Measurements from ENCODE around the gene EFCAB9.
"Not testable (repeated sequence)": the region's sequence is repeated elsewhere in the genome, so short reads cannot be mapped to it uniquely, and the experiment has no call there.

The EFCAB9 gene

GRCh38 chr5:172151661-172152210, 42.2 kb upstream of the EFCAB9 start:
- no peaks in the 10 kb centered on the region for H3K79me2 ChIP-seq (ENCODE audit: control insufficient read depth, insufficient read depth, low read length, unreplicated experiment)
- H3K4me1 ChIP-seq (ENCODE audit: control insufficient read depth, insufficient read depth, low read length, unreplicated experiment) = no peaks in the 10 kb centered on the region
- no peaks in the 10 kb centered on the region for H3K27me3 ChIP-seq (ENCODE audit: insufficient read depth, low read length)
- H2AFZ ChIP-seq (ENCODE audit: low read length, unreplicated experiment) = no peak overlapping the region
- H3K36me3 ChIP-seq (ENCODE audit: insufficient read depth, low read length) = peaks cover 5% of the 10 kb centered on the region; the same call in 1 of the 2 replicates
- H3K27ac ChIP-seq (ENCODE audit: low read depth, low read length) = no peak overlapping the region
- H3K4me3 ChIP-seq (ENCODE audit: low read depth, low read length) = no peak overlapping the region

- Histone ChIP-seq H3K4me3 (ENCODE audit: low read depth, low read length) (no peak overlapping the region), H3K27ac (ENCODE audit: low read depth, low read length) (no peak overlapping the region), H3K79me2 (ENCODE audit: control insufficient read depth, insufficient read depth, low read length, unreplicated experiment) (peaks cover 2% of the 10 kb centered on the region), H2AFZ (ENCODE audit: low read length, unreplicated experiment) (no peak overlapping the region), H3K27me3 (ENCODE audit: insufficient read depth, low read length) (no peaks in the 10 kb centered on the region), H3K36me3 (ENCODE audit: insufficient read depth, low read length) (peaks cover 5% of the 10 kb centered on the region; the same call in 1 of the 2 replicates), H3K4me1 (ENCODE audit: control insufficient read depth, insufficient read depth, low read length, unreplicated experiment) (no peaks in the 10 kb centered on the region)
Observed at GRCh38 chr5:172153695-172154094, 40.3 kb upstream of the EFCAB9 start.

DNA sequence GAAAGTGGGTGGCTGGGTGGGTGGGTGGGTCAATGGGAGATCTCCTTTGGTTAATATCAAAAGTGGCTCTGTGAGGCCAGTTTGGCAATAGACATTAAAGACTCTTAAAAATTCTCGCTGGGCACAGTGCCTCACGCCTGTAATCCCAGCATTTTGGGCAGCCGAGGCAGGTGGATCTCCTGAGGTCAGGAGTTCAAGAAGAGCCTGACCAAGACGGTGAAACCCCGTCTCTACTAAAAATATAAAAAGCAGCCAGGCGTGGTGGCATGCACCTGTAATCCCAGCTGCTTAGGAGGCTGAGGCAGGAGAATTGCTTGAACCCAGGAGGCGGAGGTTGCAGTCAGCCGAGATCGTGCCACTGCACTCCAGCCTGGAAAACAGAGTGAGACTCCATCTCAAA, 38.9 kb upstream of the EFCAB9 start:
- H3K79me2 ChIP-seq (ENCODE audit: control insufficient read depth, insufficient read depth, low read length, unreplicated experiment); H3K4me1 ChIP-seq (ENCODE audit: control insufficient read depth, insufficient read depth, low read length, unreplicated experiment); H3K27ac ChIP-seq (ENCODE audit: low read depth, low read length); H3K27me3 ChIP-seq (ENCODE audit: insufficient read depth, low read length); H2AFZ ChIP-seq (ENCODE audit: low read length, unreplicated experiment); H3K4me3 ChIP-seq (ENCODE audit: low read depth, low read length); H3K36me3 ChIP-seq (ENCODE audit: insufficient read depth, low read length): not testable (repeated sequence)

DNA sequence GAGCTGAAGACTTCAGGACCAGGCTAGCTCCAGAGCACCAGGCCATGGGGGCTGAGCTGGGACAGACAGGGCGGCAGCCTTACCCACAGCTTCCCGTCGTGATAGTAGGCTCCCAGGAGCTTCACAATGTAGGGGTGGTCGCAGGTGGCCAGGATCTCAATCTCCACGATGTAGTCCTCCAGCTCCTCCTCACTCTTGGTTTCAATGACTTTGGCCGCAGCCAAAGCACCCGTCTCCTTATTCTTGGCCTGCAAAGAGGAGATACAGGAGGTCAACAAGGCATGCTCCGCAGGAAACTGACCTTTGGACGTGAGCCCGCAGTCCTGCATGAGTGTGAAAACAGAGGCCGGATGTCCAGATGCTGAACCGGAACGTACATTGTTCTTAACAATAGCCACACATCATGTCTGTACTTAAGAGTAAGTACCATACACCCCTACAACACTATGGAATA, 37.4 kb upstream of the EFCAB9 start:
- no peaks in the 10 kb centered on the region for H3K27me3 ChIP-seq (ENCODE audit: insufficient read depth, low read length)
- no peak overlapping the region for H3K27ac ChIP-seq (ENCODE audit: low read depth, low read length)
- peaks cover 11% of the 10 kb centered on the region for H3K79me2 ChIP-seq (ENCODE audit: control insufficient read depth, insufficient read depth, low read length, unreplicated experiment)
- no peak overlapping the region for H2AFZ ChIP-seq (ENCODE audit: low read length, unreplicated experiment)
- H3K4me1 ChIP-seq (ENCODE audit: control insufficient read depth, insufficient read depth, low read length, unreplicated experiment) = no peaks in the 10 kb centered on the region
- no peak overlapping the region for H3K4me3 ChIP-seq (ENCODE audit: low read depth, low read length)
- H3K36me3 ChIP-seq (ENCODE audit: insufficient read depth, low read length) = peaks cover 5% of the 10 kb centered on the region; the same call in 1 of the 2 replicates

- H3K4me3 ChIP-seq (ENCODE audit: low read depth, low read length) = no peak overlapping the region
- H2AFZ ChIP-seq (ENCODE audit: low read length, unreplicated experiment) = no peak overlapping the region
- H3K4me1 ChIP-seq (ENCODE audit: control insufficient read depth, insufficient read depth, low read length, unreplicated experiment) = no peaks in the 10 kb centered on the region
- no peak overlapping the region for H3K27ac ChIP-seq (ENCODE audit: low read depth, low read length)
- H3K27me3 ChIP-seq (ENCODE audit: insufficient read depth, low read length) = no peaks in the 10 kb centered on the region
- peaks cover 24% of the 10 kb centered on the region for H3K79me2 ChIP-seq (ENCODE audit: control insufficient read depth, insufficient read depth, low read length, unreplicated experiment)
- H3K36me3 ChIP-seq (ENCODE audit: insufficient read depth, low read length) = peaks cover 5% of the 10 kb centered on the region; the same call in 1 of the 2 replicates
Observed at GRCh38 chr5:172159016-172159415, 35.0 kb upstream of the EFCAB9 start.

- Histone ChIP-seq H3K36me3 (ENCODE audit: insufficient read depth, low read length) (no peaks in the 10 kb centered on the region; the same call in 1 of the 2 replicates), H3K79me2 (ENCODE audit: control insufficient read depth, insufficient read depth, low read length, unreplicated experiment) (peaks cover 24% of the 10 kb centered on the region), H3K4me3 (ENCODE audit: low read depth, low read length) (no peak overlapping the region), H3K27ac (ENCODE audit: low read depth, low read length) (no peak overlapping the region), H2AFZ (ENCODE audit: low read length, unreplicated experiment) (no peak overlapping the region), H3K27me3 (ENCODE audit: insufficient read depth, low read length) (no peaks in the 10 kb centered on the region), H3K4me1 (ENCODE audit: control insufficient read depth, insufficient read depth, low read length, unreplicated experiment) (peaks cover 12% of the 10 kb centered on the region)
Observed at GRCh38 chr5:172160506-172160905, 33.5 kb upstream of the EFCAB9 start.

DNA sequence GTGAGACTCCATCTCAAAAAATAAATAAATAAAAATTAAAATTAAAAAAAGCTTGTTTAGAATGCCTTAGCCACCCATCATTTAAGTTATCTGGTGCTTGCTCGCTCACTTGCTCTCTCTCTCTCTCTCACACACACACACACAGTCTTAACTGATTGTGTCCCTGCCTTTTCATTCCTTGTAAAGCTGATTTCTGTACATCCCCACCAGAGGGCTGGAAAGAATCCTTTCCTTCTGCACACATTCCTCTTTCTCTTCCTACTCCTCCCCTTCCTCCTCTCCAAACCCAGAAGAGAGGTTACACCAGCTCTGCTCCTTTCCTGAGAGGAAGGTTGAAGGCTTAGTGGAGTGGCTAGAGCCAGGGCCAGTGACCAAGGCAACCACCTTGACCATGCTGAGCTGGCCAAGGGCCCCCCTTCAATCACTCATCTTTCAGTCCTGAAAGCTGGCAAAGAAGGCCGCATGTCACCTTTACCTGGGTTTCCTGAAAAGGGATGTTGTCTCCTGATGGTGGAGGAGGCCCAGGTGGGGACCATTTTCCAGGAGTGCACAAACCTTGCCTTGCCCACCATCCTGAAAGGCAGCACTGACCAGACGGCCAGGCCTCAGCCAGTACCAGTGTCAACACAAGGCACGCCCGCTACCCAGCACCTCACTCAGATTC, 31.5 kb upstream of the EFCAB9 start:
- H3K4me3 ChIP-seq (ENCODE audit: low read depth, low read length) = no peak overlapping the region
- no peak overlapping the region for H3K27ac ChIP-seq (ENCODE audit: low read depth, low read length)
- H2AFZ ChIP-seq (ENCODE audit: low read length, unreplicated experiment) = no peak overlapping the region
- H3K79me2 ChIP-seq (ENCODE audit: control insufficient read depth, insufficient read depth, low read length, unreplicated experiment) = peaks cover 30% of the 10 kb centered on the region
- H3K36me3 ChIP-seq (ENCODE audit: insufficient read depth, low read length) = no peaks in the 10 kb centered on the region
- H3K4me1 ChIP-seq (ENCODE audit: control insufficient read depth, insufficient read depth, low read length, unreplicated experiment) = peaks cover 12% of the 10 kb centered on the region
- H3K27me3 ChIP-seq (ENCODE audit: insufficient read depth, low read length) = no peaks in the 10 kb centered on the region

DNA sequence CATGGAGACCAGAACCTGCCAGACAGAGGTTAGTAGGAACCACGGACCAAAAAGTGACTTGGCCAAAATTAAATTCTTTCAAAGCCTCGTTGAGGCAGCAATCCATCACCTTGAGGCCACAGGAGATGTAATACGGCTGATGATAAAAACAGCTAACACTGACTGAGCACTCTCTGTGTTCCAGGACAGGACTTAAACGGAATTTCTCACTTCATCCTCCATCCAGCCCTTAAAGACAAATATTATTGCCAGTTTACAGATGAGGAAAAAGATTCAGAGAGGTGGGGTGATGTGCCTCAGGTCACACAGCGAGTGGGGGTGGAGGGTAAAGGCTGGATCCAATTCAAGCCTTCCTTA, 31.0 kb upstream of the EFCAB9 start:
- Histone ChIP-seq H3K27me3 (ENCODE audit: insufficient read depth, low read length) (no peaks in the 10 kb centered on the region), H2AFZ (ENCODE audit: low read length, unreplicated experiment) (no peak overlapping the region), H3K79me2 (ENCODE audit: control insufficient read depth, insufficient read depth, low read length, unreplicated experiment) (peaks cover 30% of the 10 kb centered on the region), H3K4me1 (ENCODE audit: control insufficient read depth, insufficient read depth, low read length, unreplicated experiment) (peaks cover 12% of the 10 kb centered on the region), H3K27ac (ENCODE audit: low read depth, low read length) (no peak overlapping the region), H3K4me3 (ENCODE audit: low read depth, low read length) (no peak overlapping the region), H3K36me3 (ENCODE audit: insufficient read depth, low read length) (no peaks in the 10 kb centered on the region)

DNA sequence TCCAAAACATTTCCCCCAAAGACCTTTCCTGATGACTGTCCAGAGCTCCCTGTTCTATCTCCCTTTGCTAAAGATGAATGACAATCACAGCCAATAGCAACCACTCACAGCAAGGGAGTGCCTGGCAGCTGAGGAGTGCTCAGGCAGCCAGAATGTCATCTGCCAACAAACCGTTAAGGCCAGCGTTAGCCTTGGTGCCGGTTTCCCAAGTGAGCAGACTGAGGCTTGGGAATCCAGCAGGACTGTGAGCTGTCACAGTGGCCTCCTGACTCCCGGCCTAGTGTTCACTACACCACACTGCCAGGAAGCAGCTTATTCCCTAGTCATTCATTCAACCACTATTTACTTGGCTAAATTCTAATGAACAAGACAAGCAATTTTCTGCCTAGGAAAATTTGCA, 30.6 kb upstream of the EFCAB9 start:
- Histone ChIP-seq H3K79me2 (ENCODE audit: control insufficient read depth, insufficient read depth, low read length, unreplicated experiment) (peaks cover 30% of the 10 kb centered on the region), H3K4me1 (ENCODE audit: control insufficient read depth, insufficient read depth, low read length, unreplicated experiment) (peaks cover 12% of the 10 kb centered on the region), H3K27me3 (ENCODE audit: insufficient read depth, low read length) (no peaks in the 10 kb centered on the region), H3K36me3 (ENCODE audit: insufficient read depth, low read length) (no peaks in the 10 kb centered on the region), H3K4me3 (ENCODE audit: low read depth, low read length) (no peak overlapping the region), H2AFZ (ENCODE audit: low read length, unreplicated experiment) (no peak overlapping the region), H3K27ac (ENCODE audit: low read depth, low read length) (no peak overlapping the region)

DNA sequence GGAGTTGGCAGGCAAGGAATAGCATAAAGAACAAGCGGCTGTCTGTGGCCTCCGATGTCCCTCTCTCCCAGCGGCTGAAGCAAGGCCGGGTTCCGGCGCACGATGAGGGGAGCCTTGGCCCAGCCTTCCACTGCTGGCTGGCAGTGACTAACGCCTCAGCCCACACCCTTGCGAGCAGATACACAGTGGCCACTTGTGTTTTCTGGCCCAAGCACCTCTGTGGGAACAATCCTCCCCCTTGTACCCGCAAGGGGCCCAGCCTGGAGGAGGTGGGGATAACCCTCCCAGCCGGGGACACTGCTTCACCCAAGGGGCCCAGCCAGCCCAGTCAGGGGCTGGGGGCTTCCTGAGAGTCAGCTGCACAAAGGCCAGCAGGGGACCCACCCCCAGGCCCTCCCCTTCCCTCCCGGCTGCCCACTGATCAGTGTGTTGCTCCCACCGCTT, 29.2 kb upstream of the EFCAB9 start:
- Histone ChIP-seq H2AFZ (ENCODE audit: low read length, unreplicated experiment) (no peak overlapping the region), H3K79me2 (ENCODE audit: control insufficient read depth, insufficient read depth, low read length, unreplicated experiment) (peaks cover 26% of the 10 kb centered on the region), H3K36me3 (ENCODE audit: insufficient read depth, low read length) (no peaks in the 10 kb centered on the region), H3K4me1 (ENCODE audit: control insufficient read depth, insufficient read depth, low read length, unreplicated experiment) (peaks cover 12% of the 10 kb centered on the region), H3K27me3 (ENCODE audit: insufficient read depth, low read length) (no peaks in the 10 kb centered on the region), H3K27ac (ENCODE audit: low read depth, low read length) (no peak overlapping the region), H3K4me3 (ENCODE audit: low read depth, low read length) (no peak overlapping the region)

DNA sequence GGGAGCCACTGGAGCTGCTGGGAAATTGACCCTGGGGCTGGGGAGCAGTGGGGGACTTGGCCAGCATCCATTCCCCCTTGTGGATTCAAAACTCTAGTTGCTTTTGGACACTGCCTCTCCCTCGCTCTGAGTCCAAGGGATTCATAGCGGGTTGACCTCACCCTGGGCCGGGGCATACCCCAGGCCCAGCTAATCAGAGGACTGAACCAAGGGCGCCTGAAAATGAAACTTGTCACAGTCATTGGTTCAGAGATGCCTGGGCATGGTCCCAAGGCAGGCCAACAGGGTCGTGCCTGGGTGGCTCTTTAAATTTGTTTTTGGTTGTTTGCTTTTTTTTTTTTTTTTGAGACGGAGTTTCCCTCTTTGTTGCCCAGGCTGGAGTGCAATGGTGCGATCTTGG, 28.5 kb upstream of the EFCAB9 start:
- Histone ChIP-seq H3K4me3 (ENCODE audit: low read depth, low read length) (no peak overlapping the region), H3K27ac (ENCODE audit: low read depth, low read length) (no peak overlapping the region), H2AFZ (ENCODE audit: low read length, unreplicated experiment) (no peak overlapping the region), H3K79me2 (ENCODE audit: control insufficient read depth, insufficient read depth, low read length, unreplicated experiment) (peaks cover 24% of the 10 kb centered on the region), H3K27me3 (ENCODE audit: insufficient read depth, low read length) (no peaks in the 10 kb centered on the region), H3K36me3 (ENCODE audit: insufficient read depth, low read length) (no peaks in the 10 kb centered on the region), H3K4me1 (ENCODE audit: control insufficient read depth, insufficient read depth, low read length, unreplicated experiment) (peaks cover 12% of the 10 kb centered on the region)
